ENCODE data around the gene TOM1L2.

- TF ChIP-seq CTCF (conservative IDR thresholded peaks at IDR 0.05; ENCODE audit: low read depth, low read length) (no peak), FOS (IDR thresholded peaks at IDR 0.05; ENCODE audit: low read depth, low read length) (no peak), MAZ (IDR thresholded peaks at IDR 0.05; ENCODE audit: borderline replicate concordance, low read depth, low read length) (no peak), BHLHE40 (IDR thresholded peaks at IDR 0.05; ENCODE audit: low read depth, low read length) (no peak), RCOR1 (IDR thresholded peaks at IDR 0.05; ENCODE audit: insufficient replicate concordance, low read length) (no peak), POLR2A (IDR thresholded peaks at IDR 0.05; ENCODE audit: low read depth, low read length) (no peak), RFX5 (IDR thresholded peaks at IDR 0.05; ENCODE audit: low read depth, low read length) (no peak), NFE2L2 (IDR thresholded peaks at IDR 0.05; ENCODE audit: low read depth, low read length) (no peak), SMC3 (IDR thresholded peaks at IDR 0.05; ENCODE audit: low read depth, low read length) (no peak)
Measured at GRCh38 chr17:17976931-17977570, 4.9 kb upstream of the TOM1L2 start.

All from IMR-90 (cell line).